22Rv1 (cell line): Measurements from ENCODE around the gene CKS1B.

ENCODE experiments used
- CTCF ChIP-seq: fragments of 450-650 bp; IDR thresholded peaks from 2 replicates; pipeline ENCODE4 v1.5.1; 2017; ENCODE audit warnings: mild to moderate bottlenecking
- ZFX ChIP-seq: fragments of 450-650 bp; IDR thresholded peaks from 2 replicates; pipeline ENCODE4 v1.6.1; 2017; ENCODE audit warnings: antibody characterized with exemption, borderline replicate concordance

DNA sequence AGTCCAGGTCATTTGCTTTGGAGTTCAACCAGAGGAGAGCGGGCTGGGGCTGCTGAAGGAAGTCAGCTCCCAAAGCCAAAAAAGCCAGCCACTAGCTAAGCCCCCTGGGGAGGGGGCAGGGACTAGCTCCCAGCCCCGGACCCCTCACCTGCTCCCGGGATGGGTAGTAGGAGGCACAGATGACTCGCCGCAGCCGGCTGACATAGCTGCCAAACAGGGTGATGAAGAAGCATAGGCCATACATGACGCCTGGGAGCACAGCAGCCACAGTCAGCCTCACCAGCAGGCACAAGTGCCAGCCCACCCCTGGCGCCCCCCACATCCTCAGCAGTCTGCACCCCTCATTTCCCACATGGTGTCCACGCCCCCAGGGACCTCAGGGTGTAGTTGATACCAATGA lies 51.7 kb downstream of the CKS1B start:
- no peak for TF ChIP-seq CTCF
- TF ChIP-seq ZFX, result no peak
